Right lobe of liver (tissue), 6 donors: Measurements from ENCODE around the gene GPD1L. TPM values are rescaled to one million over a fixed set of nuclear protein-coding genes. Genes with fewer than 3 reads are reported as not detected.
"Not testable (repeated sequence)": the region's sequence is repeated elsewhere in the genome, so short reads cannot be mapped to it uniquely, and the experiment has no call there.

Source experiments
- ATAC-seq, 4 donors: fragments of 200-7000 bp; cut with Tn5 transposase; one replicate each; pipeline ENCODE4 v1.9.1; 2020; ENCODE audit warnings: mild to moderate bottlenecking in 4 of 4, moderate library complexity in 4 of 4
- DNase-seq, 3 donors: peaks; one replicate each; pipeline ENCODE4 v3.0.0-alpha.2; 2020
- H3K27ac ChIP-seq, 3 donors: fragments of 200-600 bp; one replicate each; pipeline ENCODE4 v1.8.0; 2022
- H3K27me3 ChIP-seq, 2 donors: fragments of 200-600 bp; one replicate each; pipeline ENCODE4 v1.8.0; 2022
- H3K36me3 ChIP-seq, 4 donors: fragments of 200-600 bp; sonication (generic) in 1 of 4; one replicate each; pipeline versions ENCODE4 v1.5.1 to v1.8.0; 2017 to 2022; ENCODE audit warnings: control low read depth in 1 of 4
- H3K4me1 ChIP-seq, 4 donors: fragments of 200-600 bp; sonication (generic) in 1 of 4; one replicate each; pipeline versions ENCODE4 v1.5.1 to v1.8.0; 2017 to 2022; ENCODE audit warnings: control low read depth in 1 of 4
- H3K4me3 ChIP-seq, 3 donors: fragments of 200-600 bp; one replicate each; pipeline ENCODE4 v1.8.0; 2022
- H3K9me3 ChIP-seq, 4 donors: fragments of 200-600 bp; sonication (generic) in 1 of 4; one replicate each; pipeline versions ENCODE4 v1.5.1 to v1.8.0; 2017 to 2022; ENCODE audit warnings: control low read depth in 1 of 4
- CTCF ChIP-seq, 4 donors: fragments of 200-600 bp in 3 of 4; fragments of 450-650 bp in 1 of 4; IDR thresholded peaks; one replicate each; pipeline versions ENCODE4 v1.5.1 to v1.8.0; 2016 to 2022; ENCODE audit warnings: antibody characterized with exemption in 4 of 4, mild to moderate bottlenecking in 2 of 4
- POLR2A ChIP-seq: fragments of 450-650 bp; IDR thresholded peaks from one replicate; pipeline ENCODE4 v1.6.1; 2017; ENCODE audit warnings: antibody characterized with exemption, mild to moderate bottlenecking
- WGBS: methylation state at CpG from one replicate; pipeline ENCODE4 v1.1.6; 2018; ENCODE audit warnings: low coverage, low lambda C conversion rate; ENCODE audit not compliant: insufficient coverage; ENCODE audit errors: missing lambda C conversion rate; 5-methylcytosine and 5-hydroxymethylcytosine counted together
- intact Hi-C, 2 donors: fragments of 100-400 bp; cut with DNase I; formaldehyde crosslinking; loops; one replicate each; pipeline versions ENCODE4 v1.11.2 to v1.14.1; 2022
- total RNA-seq, 6 experiments: library from RNA; depleted of rRNA in 2 of 6; stranded (reverse); fragments of >200 nt in 2 of 6; fragmentation: NEBNext Ultra II Directional in 3 of 6; extraction: Animal tissue kit (Norgen Biotek cat#: 25700) in 3 of 6; gene quantifications; one replicate each; pipeline versions ENCODE4 v1.1.0 to v1.2.4, GENCODE V29; 2016 to 2023
- donor health status: DM: no; HTN: yes; CAD: no.
- donor health status: DM: no; HTN: no; CAD: no.
- donor health status: DM: no; HTN: no; CAD: no.
- donor health status: DM: no; HTN: yes; CAD: no.
- donor health status: DM: no; HTN: yes; CAD: no.

The GPD1L gene
- total RNA-seq, 6 experiments from 2014 or later: 1.5 to 3.3 (median 2.6) TPM

DNA sequence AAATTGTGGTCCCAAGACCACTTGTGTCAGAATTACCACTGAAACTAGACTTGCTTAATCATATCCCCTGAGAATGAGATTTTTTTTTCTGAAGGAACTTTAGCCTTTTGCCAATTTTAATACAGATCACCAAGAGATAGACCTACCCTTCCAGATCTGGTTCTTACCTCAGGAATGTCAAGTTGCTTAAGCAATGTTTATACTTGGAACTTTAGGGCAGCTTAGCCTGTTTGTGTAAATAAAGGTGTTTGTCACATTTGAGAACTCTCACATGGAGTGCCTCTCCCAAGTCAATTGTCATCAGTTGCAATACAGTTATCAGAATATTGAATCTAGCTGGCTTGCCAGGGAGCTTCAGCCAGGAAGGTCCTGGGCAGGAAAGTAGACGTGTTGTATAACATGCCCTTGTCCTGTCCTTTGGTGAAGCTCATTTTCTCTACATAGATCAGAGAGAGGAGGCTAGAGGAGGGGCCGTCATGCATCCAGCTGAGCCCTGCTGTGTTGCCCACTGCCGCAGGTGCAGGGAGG, 3.9 kb downstream of the GPD1L start:
- Histone ChIP-seq H3K9me3 (no peaks in the 10 kb centered on the region), H3K4me3 (no peak overlapping the region), H3K27ac (no peak overlapping the region), H3K4me1 (no peaks in the 10 kb centered on the region), H3K36me3 (no peaks in the 10 kb centered on the region), H3K27me3 (no peaks in the 10 kb centered on the region)
- WGBS: 44% methylated on average over 3 of the region's 3 CpGs
- intact Hi-C loops: no loop called here
- ATAC-seq: no peak
- no peak for DNase-seq
- TF ChIP-seq CTCF (IDR thresholded peaks at IDR 0.05): no peak
- TF ChIP-seq POLR2A: no peak

DNA sequence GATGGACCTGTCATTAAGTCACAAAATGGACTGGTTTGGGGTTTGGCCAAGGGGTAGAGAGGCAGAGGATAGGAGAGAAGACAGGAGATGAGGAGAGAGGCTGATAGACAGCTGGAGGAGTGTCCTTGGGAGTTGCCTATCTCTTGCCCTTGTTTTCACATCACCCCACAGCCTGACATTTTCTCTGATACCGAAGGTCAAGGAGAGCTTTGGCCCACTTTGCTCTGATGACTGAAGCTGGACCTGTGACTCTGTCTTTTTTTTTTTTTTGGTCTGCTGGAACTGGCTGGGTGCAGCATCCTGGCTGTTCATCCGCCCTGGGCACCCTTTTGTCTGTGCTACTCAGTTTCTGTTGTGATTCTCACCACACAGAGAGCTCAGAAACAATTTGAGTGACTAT, 5.1 kb downstream of the GPD1L start:
- DNase-seq: no peak
- Histone ChIP-seq H3K9me3 (no peaks in the 10 kb centered on the region), H3K27ac (no peak overlapping the region), H3K4me3 (no peak overlapping the region), H3K27me3 (no peaks in the 10 kb centered on the region), H3K4me1 (no peaks in the 10 kb centered on the region), H3K36me3 (no peaks in the 10 kb centered on the region)
- intact Hi-C loops: no loop called here
- no peak for ATAC-seq
- 64% methylated on average over 2 of the region's 2 CpGs for WGBS
- TF ChIP-seq CTCF (IDR thresholded peaks at IDR 0.05): no peak
- TF ChIP-seq POLR2A: no peak

- Histone ChIP-seq H3K27ac (no peak overlapping the region), H3K4me3 (no peak overlapping the region), H3K9me3 (no peaks in the 10 kb centered on the region), H3K4me1 (no peaks in the 10 kb centered on the region), H3K27me3 (no peaks in the 10 kb centered on the region), H3K36me3 (no peaks in the 10 kb centered on the region)
- DNase-seq (no peak), ATAC-seq (no peak)
- intact Hi-C loops: no loop called here
- TF ChIP-seq CTCF (IDR thresholded peaks at IDR 0.05) (no peak), POLR2A (no peak)
These were observed 7.1 kb downstream of the GPD1L start for GRCh38 chr3:32113566-32113965.

DNA sequence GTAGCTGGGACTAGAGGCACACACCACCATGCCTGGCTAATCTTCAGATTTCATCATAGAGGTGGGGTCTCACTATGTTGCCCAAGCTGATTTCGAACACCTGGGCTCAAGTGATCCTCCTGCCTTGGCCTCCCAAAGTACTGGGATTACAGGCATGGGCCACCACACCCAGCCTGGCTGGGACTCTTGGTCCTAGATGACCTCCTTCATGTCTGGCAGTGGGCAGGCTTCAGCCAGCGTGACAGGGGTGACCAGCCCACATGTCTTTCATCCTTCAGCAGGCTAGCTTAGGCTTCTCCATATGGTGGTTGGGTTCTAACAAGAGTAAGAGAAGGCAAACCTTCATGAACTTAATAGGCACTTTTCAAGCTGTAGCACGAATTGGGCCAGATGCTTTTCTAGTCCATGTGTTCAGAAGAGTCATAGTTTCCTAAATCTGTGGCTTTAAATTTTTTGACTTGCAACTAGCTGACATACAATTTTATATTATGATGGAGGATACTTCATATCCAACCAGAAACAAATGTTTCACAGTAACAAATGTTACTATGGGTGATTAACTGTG, 7.6 kb downstream of the GPD1L start:
- H3K27me3 ChIP-seq: no peaks in the 10 kb centered on the region
- H3K4me1 ChIP-seq: no peaks in the 10 kb centered on the region
- ATAC-seq (no peak), DNase-seq (no peak)
- H3K9me3 ChIP-seq: no peaks in the 10 kb centered on the region
- TF ChIP-seq POLR2A (no peak), CTCF (IDR thresholded peaks at IDR 0.05) (no peak)
- H3K4me3 ChIP-seq: no peak overlapping the region
- WGBS: 72% methylated on average over 2 of the region's 3 CpGs
- H3K27ac ChIP-seq: no peak overlapping the region
- intact Hi-C loops: no loop called here
- H3K36me3 ChIP-seq: no peaks in the 10 kb centered on the region

DNA sequence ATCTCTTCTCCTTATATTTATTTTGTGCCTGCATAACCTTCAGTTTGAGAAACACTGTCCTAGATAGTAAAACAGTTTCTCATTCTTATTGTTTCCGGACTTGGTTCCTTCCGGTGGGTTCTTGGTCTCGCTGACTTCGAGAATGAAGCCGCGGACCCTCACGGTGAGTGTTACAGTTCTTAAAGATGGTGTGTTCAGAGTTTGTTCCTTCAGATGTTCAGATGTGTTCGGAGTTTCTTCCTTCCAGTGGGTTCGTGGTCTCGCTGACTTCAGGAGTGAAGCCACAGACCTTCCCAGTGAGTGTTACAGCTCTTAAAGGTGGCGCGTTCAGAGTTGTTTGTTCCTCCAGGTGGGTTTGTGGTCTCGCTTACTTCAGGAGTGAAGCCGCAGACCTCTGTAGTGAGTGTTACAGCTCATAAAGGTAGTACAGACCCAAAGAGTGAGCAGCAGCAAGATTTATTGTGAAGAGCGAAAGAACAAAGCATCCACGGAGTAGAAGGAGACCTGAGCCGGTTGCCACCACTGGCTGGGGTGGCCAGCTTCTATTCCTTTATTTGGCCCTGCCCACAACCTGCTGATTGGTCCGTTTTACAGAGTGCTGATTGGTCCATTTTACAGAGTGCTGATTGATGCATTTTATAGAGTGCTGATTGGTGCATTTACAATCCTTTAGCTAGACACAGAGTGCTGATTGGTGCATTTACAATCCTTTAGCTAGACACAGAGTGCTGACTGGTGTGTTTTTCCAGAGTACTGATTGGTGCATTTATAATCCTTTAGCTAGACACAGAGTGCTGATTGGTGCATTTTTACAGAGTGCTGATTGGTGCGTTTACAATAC, 8.3 kb downstream of the GPD1L start:
- H3K36me3 ChIP-seq, intact Hi-C loops, H3K4me1 ChIP-seq, H3K9me3 ChIP-seq, ATAC-seq, H3K27me3 ChIP-seq, H3K4me3 ChIP-seq, DNase-seq, H3K27ac ChIP-seq: not testable (repeated sequence)
- 58% methylated on average over 14 of the region's 19 CpGs for WGBS
